Adrenal gland (tissue), 12 donors: Measurements from ENCODE around the gene SYCN. TPM values are rescaled to one million over a fixed set of nuclear protein-coding genes. Genes with fewer than 3 reads are reported as not detected.

Experiments used
- DNase-seq, 7 donors: peaks; one replicate each; pipeline ENCODE4 v3.0.0-alpha.2; 2019 to 2020
- H3K27ac ChIP-seq, 5 donors: fragments of 200-600 bp; sonication (generic) in 4 of 5; 1 replicate in 3 of 5; 2 replicates in 2 of 5; pipeline versions ENCODE4 v1.5.1 to v1.8.0; 2016 to 2020; ENCODE audit warnings: mild to moderate bottlenecking in 1 of 5
- H3K27me3 ChIP-seq: fragments of 200-600 bp; 2 replicates; pipeline ENCODE4 v1.8.0; 2021
- H3K36me3 ChIP-seq, 2 donors: fragments of 200-600 bp; replicated peaks in 1 of 2; 1 replicate in 1 of 2; 2 replicates in 1 of 2; pipeline versions ENCODE4 v1.5.1 to v1.8.0; 2018 to 2022
- H3K4me1 ChIP-seq, 2 donors: fragments of 200-600 bp; replicated peaks in 1 of 2; 1 replicate in 1 of 2; 2 replicates in 1 of 2; pipeline versions ENCODE4 v1.5.1 to v1.8.0; 2018 to 2021
- H3K4me3 ChIP-seq, 4 donors: fragments of 200-600 bp; sonication (generic) in 3 of 4; one replicate each; pipeline ENCODE4 v1.5.1; 2016 to 2018
- H3K9me3 ChIP-seq, 3 donors: fragments of 200-600 bp; sonication (generic) in 1 of 3; replicated peaks in 1 of 3; 1 replicate in 2 of 3; 2 replicates in 1 of 3; pipeline versions ENCODE4 v1.5.1 to v1.8.0; 2016 to 2021
- CTCF ChIP-seq, 6 experiments: fragments of 450-650 bp in 4 of 6; fragments of 200-600 bp in 2 of 6; sonication (generic) in 1 of 6; IDR thresholded peaks; 1 replicate in 5 of 6; 2 replicates in 1 of 6; pipeline versions ENCODE4 v1.5.1 to v1.8.0; 2016 to 2021; ENCODE audit warnings: antibody characterized with exemption in 6 of 6, mild to moderate bottlenecking in 2 of 6, moderate library complexity in 1 of 6
- POLR2A ChIP-seq, 2 donors: fragments of 450-650 bp; IDR thresholded peaks; one replicate each; pipeline ENCODE4 v1.6.1; 2017; ENCODE audit warnings: antibody characterized with exemption in 2 of 2, mild to moderate bottlenecking in 2 of 2, moderate library complexity in 1 of 2
- WGBS, 4 donors: extraction: QIAGEN DNeasy Blood & Tissue Kit in 2 of 4; methylation state at CpG; one replicate each; pipeline versions ENCODE4 v1.1.5 to v1.1.7; 2013 to 2017; 5-methylcytosine and 5-hydroxymethylcytosine counted together
- intact Hi-C, 2 donors: fragments of 100-400 bp; cut with DNase I; formaldehyde crosslinking; loops; one replicate each; pipeline versions ENCODE4 v1.14.1 to v1.15.0; 2022 to 2023
- polyA plus RNA-seq, 3 donors: library from polyadenylated mRNA; stranded (reverse); fragments of 200-250 nt in 2 of 3; fragments of 350-450 nt in 1 of 3; fragmentation: Illumina TruSeq in 1 of 3; extraction: RNeasy Lipid Tissue Mini Kit (QIAGEN cat#74804) in 1 of 3; gene quantifications; one replicate each; pipeline ENCODE4 v1.2.3, GENCODE V29; 2013 to 2014
- total RNA-seq, 9 donors: library from RNA; depleted of rRNA in 4 of 9; stranded (reverse); fragments of >200 nt in 4 of 9; fragments of 120-200 nt in 1 of 9; fragmentation: NEBNext Ultra II Directional in 1 of 9; extraction: Animal tissue kit (Norgen Biotek cat#: 25700) in 1 of 9; gene quantifications; one replicate each; pipeline versions ENCODE4 v1.1.0 to v1.2.4, GENCODE V29; 2013 to 2023
- donor health status: healthy with polysubstance abuse.
- donor health status: Bipolar disorder and iron deficiency.
- donor health status: DM: yes; HTN: yes; CAD: no.
- donor health status: DM: no; HTN: no; CAD: no.
- donor health status: DM: no; HTN: no; CAD: no.
- donor health status: DM: yes; HTN: yes; CAD: no.

SYCN gene
- total and polyA plus RNA-seq, 12 donors = 0.43 to 0.76 (median 0.67) TPM; not detected in 9

- no peaks in the 10 kb centered on the region for H3K9me3 ChIP-seq
These were observed 45.3 kb downstream of the SYCN start for GRCh38 chr19:39158646-39159260.

GRCh38 chr19:39157997-39158389, 46.1 kb downstream of the SYCN start:
- TF ChIP-seq CTCF (IDR thresholded peaks at IDR 0.05) (no peak), POLR2A (IDR thresholded peaks at IDR 0.05) (no peak)
- 89 to 93% (median 90%) methylated on average over 13 to 15 of the region's 15 CpGs for WGBS, 4 donors
- no peaks in the 10 kb centered on the region for H3K27me3 ChIP-seq
- intact Hi-C loops = no loop called here
- no peak overlapping the region for H3K27ac ChIP-seq
- no peaks in the 10 kb centered on the region for H3K9me3 ChIP-seq
- peaks cover 17 to 53% of the 10 kb centered on the region in 2 donors for H3K4me1 ChIP-seq
- H3K36me3 ChIP-seq = no peaks in the 10 kb centered on the region
- no peak overlapping the region for H3K4me3 ChIP-seq
- DNase-seq = no peak

More at GRCh38 chr19:39158646-39159260, 45.3 kb downstream of the SYCN start:
- H3K27ac ChIP-seq = no peak overlapping the region
- TF ChIP-seq POLR2A (IDR thresholded peaks at IDR 0.05) = no peak
- TF ChIP-seq CTCF (IDR thresholded peaks at IDR 0.05) = no peak
- peaks cover 17 to 53% of the 10 kb centered on the region in 2 donors for H3K4me1 ChIP-seq
- intact Hi-C loops = no loop called here
- H3K36me3 ChIP-seq = no peaks in the 10 kb centered on the region
- WGBS, 4 donors = 73 to 89% (median 86%) methylated on average over 7 to 12 of the region's 12 CpGs
- H3K27me3 ChIP-seq = no peaks in the 10 kb centered on the region
- DNase-seq = no peak
- no peak overlapping the region for H3K4me3 ChIP-seq

- no peak for DNase-seq
- H3K27ac ChIP-seq = no peak overlapping the region
- H3K4me1 ChIP-seq = peaks cover 17 to 53% of the 10 kb centered on the region in 2 donors
- TF ChIP-seq CTCF (IDR thresholded peaks at IDR 0.05) (no peak), POLR2A (IDR thresholded peaks at IDR 0.05) (no peak)
- intact Hi-C loops = no loop called here
- no peaks in the 10 kb centered on the region for H3K36me3 ChIP-seq
- WGBS, 4 donors = 69 to 80% (median 75%) methylated on average over 16 to 23 of the region's 23 CpGs
- no peaks in the 10 kb centered on the region for H3K9me3 ChIP-seq
- no peak overlapping the region for H3K4me3 ChIP-seq
- H3K27me3 ChIP-seq = no peaks in the 10 kb centered on the region
These were observed 46.6 kb downstream of the SYCN start for GRCh38 chr19:39157275-39157996.

- no peaks in the 10 kb centered on the region for H3K27me3 ChIP-seq
- TF ChIP-seq POLR2A (IDR thresholded peaks at IDR 0.05) = no peak
- TF ChIP-seq CTCF (IDR thresholded peaks at IDR 0.05) = no peak
- H3K4me3 ChIP-seq = no peak overlapping the region
- intact Hi-C loops = no loop called here
- peak overlapping the region in 1 of 5 donors; percentile 45 for H3K27ac ChIP-seq
- H3K4me1 ChIP-seq = peaks cover 17 to 53% of the 10 kb centered on the region in 2 donors
- 36 to 63% (median 51%) methylated on average over 2 to 24 of the region's 24 CpGs for WGBS, 4 donors
- no peak for DNase-seq
- no peaks in the 10 kb centered on the region for H3K9me3 ChIP-seq
- H3K36me3 ChIP-seq = no peaks in the 10 kb centered on the region
These were observed 47.5 kb downstream of the SYCN start for GRCh38 chr19:39156326-39157230.
